ENCODE measurements around the gene CDHR5.
"Not testable (repeated sequence)": the region's sequence is repeated elsewhere in the genome, so short reads cannot be mapped to it uniquely, and the experiment has no call there.

GRCh38 chr11:647672-648158 is 23.0 kb upstream of the CDHR5 start:
- TF ChIP-seq SIN3A (IDR thresholded peaks at IDR 0.05; ENCODE audit: borderline replicate concordance in 2 of 2, control insufficient read depth in 1 of 2, low read depth in 2 of 2, low read length in 2 of 2); FOXK1 (CRISPR knock-in tag; IDR thresholded peaks at IDR 0.05; ENCODE audit: borderline replicate concordance); USF1 (CRISPR knock-in tag; IDR thresholded peaks at IDR 0.05); ZFP36 (IDR thresholded peaks at IDR 0.05; ENCODE audit: low read depth, low read length, partially characterized antibody); BHLHE40 (IDR thresholded peaks at IDR 0.05; ENCODE audit: low read length); ATF2 (CRISPR knock-in tag; IDR thresholded peaks at IDR 0.05); ZKSCAN8 (CRISPR knock-in tag; IDR thresholded peaks at IDR 0.05); NR2C2 (CRISPR knock-in tag; IDR thresholded peaks at IDR 0.05); NR2C2 (tag; IDR thresholded peaks at IDR 0.05); MAX (CRISPR knock-in tag; IDR thresholded peaks at IDR 0.05); ZNF354B (CRISPR knock-in tag; IDR thresholded peaks at IDR 0.05); CREB1 (IDR thresholded peaks at IDR 0.05); CREB1 (CRISPR knock-in tag; IDR thresholded peaks at IDR 0.05); ZBTB43 (CRISPR knock-in tag; IDR thresholded peaks at IDR 0.05); ZFPM2 (CRISPR knock-in tag; IDR thresholded peaks at IDR 0.05); POLR2AphosphoS5 (IDR thresholded peaks at IDR 0.05; ENCODE audit: control insufficient read depth, insufficient read depth, low read depth, low read length): not testable (repeated sequence)
